Measurements from ENCODE around the gene TBC1D10B.
A peak's percentile ranks its signal among the peaks of the same experiment; 100 is the strongest.

TBC1D10B gene

GRCh38 chr16:30372038-30372712 is 1.9 kb upstream of the TBC1D10B start:
- DNase-seq: no peak

- DNase-seq: no peak
Observed at GRCh38 chr16:30371248-30371816, 1.0 kb upstream of the TBC1D10B start.

GRCh38 chr16:30369938-30370455 is 297 bp downstream of the TBC1D10B start:
- no peak for DNase-seq

GRCh38 chr16:30369091-30369937 is 980 bp downstream of the TBC1D10B start:
- no peak for DNase-seq

GRCh38 chr16:30368792-30369090 is 1.6 kb downstream of the TBC1D10B start:
- DNase-seq: no peak

- DNase-seq: no peak
Observed at GRCh38 chr16:30368122-30368791, 2.0 kb downstream of the TBC1D10B start.

- no peak for DNase-seq
Observed at GRCh38 chr16:30367349-30368009, 2.8 kb downstream of the TBC1D10B start.

GRCh38 chr16:30366511-30366910 is 3.8 kb downstream of the TBC1D10B start:
- DNase-seq: no peak

GRCh38 chr16:30365200-30365599 is 5.1 kb downstream of the TBC1D10B start:
- no peak for DNase-seq

GRCh38 chr16:30361180-30361579 is 9.1 kb downstream of the TBC1D10B start:
- no peak for DNase-seq

GRCh38 chr16:30359871-30360170 is 10.5 kb downstream of the TBC1D10B start:
- DNase-seq: no peak

GRCh38 chr16:30358990-30359870 is 11.1 kb downstream of the TBC1D10B start:
- DNase-seq: no peak

GRCh38 chr16:30358577-30358936 is 11.7 kb downstream of the TBC1D10B start:
- DNase-seq: no peak

- no peak for DNase-seq
Observed at GRCh38 chr16:30357715-30358576, 12.3 kb downstream of the TBC1D10B start.

- DNase-seq: no peak
Observed at GRCh38 chr16:30357085-30357714, 13.1 kb downstream of the TBC1D10B start.

GRCh38 chr16:30356401-30357084 is 13.8 kb downstream of the TBC1D10B start:
- no peak for DNase-seq

GRCh38 chr16:30355954-30356308 is 14.4 kb downstream of the TBC1D10B start:
- DNase-seq: no peak

- peak; percentile 100 for DNase-seq
Observed at GRCh38 chr16:30355144-30355953, 14.9 kb downstream of the TBC1D10B start, which contains the start of gene CD2BP2. Gene CD2BP2, minus strand, starts transcription at chr16:30355308. Its CDS starts 627 bp downstream, at chr16:30354681.
